K562 (cell line): ENCODE measurements around the gene C2CD2L. TPM values are rescaled to one million over a fixed set of nuclear protein-coding genes. Genes with fewer than 3 reads are reported as not detected.

Experiments used
- BRD9 ChIP-seq: fragments of 450-650 bp; IDR thresholded peaks from 2 replicates; pipeline ENCODE4 v1.6.1; 2018; ENCODE audit warnings: low read depth; ENCODE audit not compliant: partially characterized antibody
- CXXC5 ChIP-seq: fragments of 250-450 bp; sonication (Bioruptor Pico); IDR thresholded peaks from 2 replicates; pipeline ENCODE4 v1.8.0; 2022; ENCODE audit warnings: inconsistent platforms, mild to moderate bottlenecking, moderate library complexity
- ELK3 ChIP-seq: fragments of 450-650 bp; formaldehyde crosslinking; IDR thresholded peaks from 2 replicates; pipeline ENCODE4 v1.4.0; 2020; ENCODE audit warnings: mild to moderate bottlenecking
- ETS2 ChIP-seq: IDR thresholded peaks from 2 replicates; pipeline ENCODE4 v1.6.1; 2016; ENCODE audit warnings: borderline replicate concordance, missing genetic modification characterization, mild to moderate bottlenecking, moderate library complexity, missing compliant biosample characterization; ENCODE audit not compliant: poor library complexity, severe bottlenecking
- FOXM1 ChIP-seq, 2 experiments: fragments of 450-650 bp in 1 of 2; sonication (generic) in 1 of 2; formaldehyde crosslinking in 1 of 2; IDR thresholded peaks; 2 replicates each; pipeline versions ENCODE4 v1.6.1 to v1.9.0; 2017 to 2022; ENCODE audit warnings: low read depth in 2 of 2, mild to moderate bottlenecking in 2 of 2, missing genetic modification reagents in 1 of 2, moderate library complexity in 1 of 2
- KLF10 ChIP-seq: fragments of 250-450 bp; sonication (Bioruptor Pico); IDR thresholded peaks from 2 replicates; pipeline ENCODE4 v1.6.1; 2021; ENCODE audit warnings: matching md5 sums
- PHF20 ChIP-seq: fragments of 450-650 bp; IDR thresholded peaks from 2 replicates; pipeline ENCODE4 v1.6.1; 2018; ENCODE audit not compliant: partially characterized antibody
- POLR2G ChIP-seq: fragments of 200-400 bp; formaldehyde crosslinking; IDR thresholded peaks from 2 replicates; pipeline ENCODE4 v1.6.1; 2017; ENCODE audit warnings: low read depth, mild to moderate bottlenecking, antibody characterized with exemption, low read length, moderate library complexity
- SNIP1 ChIP-seq: fragments of 450-650 bp; IDR thresholded peaks from 2 replicates; pipeline ENCODE4 v1.7.1; 2017; ENCODE audit warnings: low read depth, mild to moderate bottlenecking
- SRSF9 ChIP-seq: fragments of 200-400 bp; formaldehyde crosslinking; IDR thresholded peaks from 2 replicates; pipeline ENCODE4 v1.6.1; 2017; ENCODE audit warnings: low read depth, low read length, borderline replicate concordance
- ZNF639 ChIP-seq, 2 experiments: fragments of 200-800 bp in 1 of 2; sonication (Bioruptor generic) in 1 of 2; sonication (generic) in 1 of 2; formaldehyde crosslinking in 1 of 2; IDR thresholded peaks in 1 of 2; conservative IDR thresholded peaks in 1 of 2; 2 replicates each; pipeline versions ENCODE4 v1.5.0 to v1.6.1; 2016 to 2020; ENCODE audit warnings: missing compliant biosample characterization in 1 of 2, missing genetic modification characterization in 1 of 2, missing genetic modification reagents in 1 of 2
- ZSCAN32 ChIP-seq: fragments of 450-650 bp; formaldehyde crosslinking; IDR thresholded peaks from 2 replicates; pipeline ENCODE4 v1.4.0; 2020; ENCODE audit warnings: mild to moderate bottlenecking, moderate library complexity
- polyA plus RNA-seq, 8 experiments: library from polyadenylated mRNA; depleted of rRNA in 4 of 8; stranded (reverse) in 5 of 8; unstranded in 3 of 8; fragments of >200 nt; fragmentation: Nextera tagmentation in 2 of 8; fragmentation: Illumina TruSeq in 1 of 8; extraction: Ambion mirVana in 2 of 8; extraction: Trizol in 1 of 8; gene quantifications; 2 replicates each; pipeline versions ENCODE4 v1.2.1 to v1.2.3, GENCODE V29; 2011 to 2014; ENCODE audit warnings: inconsistent platforms in 1 of 8, missing spikeins in 1 of 8
- total RNA-seq, 7 experiments: library from RNA; depleted of rRNA in 6 of 7; stranded (reverse); fragments of >200 nt in 6 of 7; fragmentation: Illumina TruSeq in 2 of 7; extraction: Trizol in 2 of 7; gene quantifications; 2 replicates each; pipeline versions ENCODE4 v1.2.1 to v1.2.3, GENCODE V29; 2011 to 2021; ENCODE audit warnings: low replicate concordance in 1 of 7
- TF ChIP-seq, protein P1 (sequence below): sonication (generic); formaldehyde crosslinking; IDR thresholded peaks from 2 replicates; pipeline ENCODE4 v1.8.0; 2022; ENCODE audit warnings: mild to moderate bottlenecking, missing genetic modification reagents, borderline replicate concordance
- TF ChIP-seq, protein P2 (sequence below): IDR thresholded peaks from 3 replicates; pipeline ENCODE4 v1.6.1; 2011; ENCODE audit warnings: borderline replicate concordance, mild to moderate bottlenecking, moderate library complexity; ENCODE audit not compliant: insufficient read length; ENCODE audit errors: extremely low read depth
- TF ChIP-seq, protein P3 (sequence below): fragments of 250-450 bp; sonication (Bioruptor Pico); IDR thresholded peaks from 2 replicates; pipeline ENCODE4 v1.8.0; 2022; ENCODE audit warnings: inconsistent platforms
- TF ChIP-seq, protein P4 (sequence below): sonication (generic); formaldehyde crosslinking; IDR thresholded peaks from 2 replicates; pipeline ENCODE4 v1.5.0; 2020; ENCODE audit warnings: missing genetic modification reagents

C2CD2L gene
- total and polyA plus RNA-seq, 9 of the 15 experiments (the other 6 are each of a cell fraction or from before 2014, with no cell fraction given) = 0.66 to 41.2 (median 14.8) TPM

GRCh38 chr11:119107538-119108145, 498 bp downstream of the C2CD2L start (continued):
- TF ChIP-seq, protein P1, sequence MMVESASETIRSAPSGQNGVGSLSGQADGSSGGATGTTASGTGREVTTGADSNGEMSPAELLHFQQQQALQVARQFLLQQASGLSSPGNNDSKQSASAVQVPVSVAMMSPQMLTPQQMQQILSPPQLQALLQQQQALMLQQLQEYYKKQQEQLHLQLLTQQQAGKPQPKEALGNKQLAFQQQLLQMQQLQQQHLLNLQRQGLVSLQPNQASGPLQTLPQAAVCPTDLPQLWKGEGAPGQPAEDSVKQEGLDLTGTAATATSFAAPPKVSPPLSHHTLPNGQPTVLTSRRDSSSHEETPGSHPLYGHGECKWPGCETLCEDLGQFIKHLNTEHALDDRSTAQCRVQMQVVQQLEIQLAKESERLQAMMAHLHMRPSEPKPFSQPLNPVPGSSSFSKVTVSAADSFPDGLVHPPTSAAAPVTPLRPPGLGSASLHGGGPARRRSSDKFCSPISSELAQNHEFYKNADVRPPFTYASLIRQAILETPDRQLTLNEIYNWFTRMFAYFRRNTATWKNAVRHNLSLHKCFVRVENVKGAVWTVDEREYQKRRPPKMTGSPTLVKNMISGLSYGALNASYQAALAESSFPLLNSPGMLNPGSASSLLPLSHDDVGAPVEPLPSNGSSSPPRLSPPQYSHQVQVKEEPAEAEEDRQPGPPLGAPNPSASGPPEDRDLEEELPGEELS (CRISPR knock-in tag) = no peak
- TF ChIP-seq BRD9 (no peak), PHF20 (no peak), ZSCAN32 (CRISPR knock-in tag) (no peak), SRSF9 (no peak), CXXC5 (CRISPR knock-in tag) (no peak), SNIP1 (no peak), ZNF639 (CRISPR knock-in tag; conservative IDR thresholded peaks at IDR 0.05 in 1 of 2, IDR thresholded peaks at IDR 0.05 in 1 of 2) (no peak; a peak in 1 of 4 replicates), POLR2G (peak; percentile 43), ELK3 (no peak), KLF10 (CRISPR knock-in tag) (no peak), FOXM1 (IDR thresholded peaks at IDR 0.05; ENCODE audit: low read depth) (no peak), FOXM1 (CRISPR knock-in tag; IDR thresholded peaks at IDR 0.05; ENCODE audit: low read depth) (peak; percentile 41; the same call in 1 of the 2 replicates), ETS2 (tag) (no peak)
- TF ChIP-seq, protein P2, sequence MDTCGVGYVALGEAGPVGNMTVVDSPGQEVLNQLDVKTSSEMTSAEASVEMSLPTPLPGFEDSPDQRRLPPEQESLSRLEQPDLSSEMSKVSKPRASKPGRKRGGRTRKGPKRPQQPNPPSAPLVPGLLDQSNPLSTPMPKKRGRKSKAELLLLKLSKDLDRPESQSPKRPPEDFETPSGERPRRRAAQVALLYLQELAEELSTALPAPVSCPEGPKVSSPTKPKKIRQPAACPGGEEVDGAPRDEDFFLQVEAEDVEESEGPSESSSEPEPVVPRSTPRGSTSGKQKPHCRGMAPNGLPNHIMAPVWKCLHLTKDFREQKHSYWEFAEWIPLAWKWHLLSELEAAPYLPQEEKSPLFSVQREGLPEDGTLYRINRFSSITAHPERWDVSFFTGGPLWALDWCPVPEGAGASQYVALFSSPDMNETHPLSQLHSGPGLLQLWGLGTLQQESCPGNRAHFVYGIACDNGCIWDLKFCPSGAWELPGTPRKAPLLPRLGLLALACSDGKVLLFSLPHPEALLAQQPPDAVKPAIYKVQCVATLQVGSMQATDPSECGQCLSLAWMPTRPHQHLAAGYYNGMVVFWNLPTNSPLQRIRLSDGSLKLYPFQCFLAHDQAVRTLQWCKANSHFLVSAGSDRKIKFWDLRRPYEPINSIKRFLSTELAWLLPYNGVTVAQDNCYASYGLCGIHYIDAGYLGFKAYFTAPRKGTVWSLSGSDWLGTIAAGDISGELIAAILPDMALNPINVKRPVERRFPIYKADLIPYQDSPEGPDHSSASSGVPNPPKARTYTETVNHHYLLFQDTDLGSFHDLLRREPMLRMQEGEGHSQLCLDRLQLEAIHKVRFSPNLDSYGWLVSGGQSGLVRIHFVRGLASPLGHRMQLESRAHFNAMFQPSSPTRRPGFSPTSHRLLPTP = no peak
- TF ChIP-seq, protein P3, sequence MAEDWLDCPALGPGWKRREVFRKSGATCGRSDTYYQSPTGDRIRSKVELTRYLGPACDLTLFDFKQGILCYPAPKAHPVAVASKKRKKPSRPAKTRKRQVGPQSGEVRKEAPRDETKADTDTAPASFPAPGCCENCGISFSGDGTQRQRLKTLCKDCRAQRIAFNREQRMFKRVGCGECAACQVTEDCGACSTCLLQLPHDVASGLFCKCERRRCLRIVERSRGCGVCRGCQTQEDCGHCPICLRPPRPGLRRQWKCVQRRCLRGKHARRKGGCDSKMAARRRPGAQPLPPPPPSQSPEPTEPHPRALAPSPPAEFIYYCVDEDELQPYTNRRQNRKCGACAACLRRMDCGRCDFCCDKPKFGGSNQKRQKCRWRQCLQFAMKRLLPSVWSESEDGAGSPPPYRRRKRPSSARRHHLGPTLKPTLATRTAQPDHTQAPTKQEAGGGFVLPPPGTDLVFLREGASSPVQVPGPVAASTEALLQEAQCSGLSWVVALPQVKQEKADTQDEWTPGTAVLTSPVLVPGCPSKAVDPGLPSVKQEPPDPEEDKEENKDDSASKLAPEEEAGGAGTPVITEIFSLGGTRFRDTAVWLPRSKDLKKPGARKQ (CRISPR knock-in tag) = no peak
- TF ChIP-seq, protein P4, sequence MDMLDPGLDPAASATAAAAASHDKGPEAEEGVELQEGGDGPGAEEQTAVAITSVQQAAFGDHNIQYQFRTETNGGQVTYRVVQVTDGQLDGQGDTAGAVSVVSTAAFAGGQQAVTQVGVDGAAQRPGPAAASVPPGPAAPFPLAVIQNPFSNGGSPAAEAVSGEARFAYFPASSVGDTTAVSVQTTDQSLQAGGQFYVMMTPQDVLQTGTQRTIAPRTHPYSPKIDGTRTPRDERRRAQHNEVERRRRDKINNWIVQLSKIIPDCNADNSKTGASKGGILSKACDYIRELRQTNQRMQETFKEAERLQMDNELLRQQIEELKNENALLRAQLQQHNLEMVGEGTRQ (CRISPR knock-in tag) = no peak
